NCI-H226 (cell line): ENCODE measurements around the gene NEURL1.
"Not testable (repeated sequence)": the region's sequence is repeated elsewhere in the genome, so short reads cannot be mapped to it uniquely, and the experiment has no call there.

ENCODE experiments used
- DNase-seq: peaks from one replicate; pipeline ENCODE4 v3.0.0-alpha.2; 2015

The NEURL1 gene

GRCh38 chr10:103630156-103630555, 136.7 kb downstream of the NEURL1 start:
- DNase-seq: no peak

DNA sequence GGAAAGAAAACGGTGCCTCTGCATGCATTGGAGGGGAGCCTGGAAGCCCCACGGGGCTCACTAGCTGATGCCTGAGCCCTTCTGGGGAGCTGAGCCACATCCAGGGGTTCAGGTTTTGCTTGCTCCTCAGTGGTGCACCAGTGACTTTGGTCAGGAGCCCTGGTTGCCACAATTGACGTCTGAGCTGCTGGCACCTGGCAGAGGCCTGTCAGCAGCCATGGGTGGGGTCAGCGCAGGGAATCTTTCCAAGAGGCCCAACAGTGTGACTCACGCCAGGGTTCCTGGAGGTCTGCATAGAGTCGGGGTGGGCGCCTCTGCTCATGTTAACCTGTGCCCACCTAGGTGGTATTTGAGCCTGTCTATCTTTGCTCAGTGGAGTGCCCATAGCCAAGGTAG, 138.7 kb downstream of the NEURL1 start:
- no peak for DNase-seq

DNA sequence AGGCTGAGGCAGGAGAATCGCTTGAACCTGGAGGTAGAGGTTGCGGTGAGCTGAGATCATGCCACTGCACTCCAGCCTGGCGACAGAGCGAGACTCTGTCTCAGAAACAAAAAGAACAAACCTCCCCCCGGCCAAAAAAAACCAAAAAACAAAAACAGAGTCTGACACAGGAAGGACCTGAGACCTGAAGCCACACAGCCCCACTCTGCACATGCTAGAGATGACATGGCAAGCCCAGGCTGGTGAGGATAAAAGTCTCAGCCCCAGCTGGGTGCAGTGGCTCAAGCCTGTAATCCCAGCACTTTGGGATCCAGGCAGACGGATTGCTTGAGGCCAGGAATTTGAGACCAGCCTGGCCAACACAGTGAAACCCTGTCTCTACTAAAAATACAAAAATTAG, 139.4 kb downstream of the NEURL1 start:
- DNase-seq: not testable (repeated sequence)

DNA sequence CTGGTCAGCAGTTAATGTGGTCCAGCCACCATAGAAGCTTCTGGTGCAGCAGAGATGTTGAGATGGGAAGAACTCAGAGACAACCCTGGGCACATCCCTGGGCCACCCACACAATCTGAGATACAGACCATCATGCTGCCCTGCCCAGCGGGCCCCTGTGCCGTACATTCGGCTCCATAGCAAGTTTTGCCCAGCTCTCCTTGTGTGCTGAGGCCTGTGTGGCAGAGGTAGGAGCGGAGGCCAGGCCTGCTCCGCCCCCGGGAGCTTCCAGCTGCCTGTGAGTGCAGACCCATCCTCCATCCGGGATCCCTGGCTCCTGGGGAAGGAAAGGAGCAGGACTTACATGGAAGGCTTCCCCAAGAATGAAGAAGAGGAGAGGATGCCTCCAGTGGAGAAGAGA, 140.3 kb downstream of the NEURL1 start:
- no peak for DNase-seq

DNA sequence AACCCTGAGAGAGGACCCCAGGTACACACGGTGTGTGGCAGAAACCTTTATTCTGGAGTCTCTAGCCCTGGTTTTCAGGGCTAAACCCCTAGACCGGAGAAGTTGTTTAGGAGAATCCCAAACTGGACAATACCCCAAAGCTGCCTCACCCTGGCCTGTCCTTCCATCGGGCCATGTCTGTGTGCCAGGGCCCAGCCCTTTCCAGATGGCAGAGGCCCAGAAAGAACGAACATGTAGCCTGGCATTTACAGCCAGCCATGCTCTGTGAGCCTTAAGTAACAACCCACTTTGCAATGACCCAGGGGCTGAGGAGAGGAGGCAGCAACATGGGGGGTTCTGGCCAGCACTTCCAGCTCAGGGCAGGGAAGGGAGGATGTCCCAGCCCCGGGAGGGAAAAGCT, 142.1 kb downstream of the NEURL1 start:
- DNase-seq: no peak

DNA sequence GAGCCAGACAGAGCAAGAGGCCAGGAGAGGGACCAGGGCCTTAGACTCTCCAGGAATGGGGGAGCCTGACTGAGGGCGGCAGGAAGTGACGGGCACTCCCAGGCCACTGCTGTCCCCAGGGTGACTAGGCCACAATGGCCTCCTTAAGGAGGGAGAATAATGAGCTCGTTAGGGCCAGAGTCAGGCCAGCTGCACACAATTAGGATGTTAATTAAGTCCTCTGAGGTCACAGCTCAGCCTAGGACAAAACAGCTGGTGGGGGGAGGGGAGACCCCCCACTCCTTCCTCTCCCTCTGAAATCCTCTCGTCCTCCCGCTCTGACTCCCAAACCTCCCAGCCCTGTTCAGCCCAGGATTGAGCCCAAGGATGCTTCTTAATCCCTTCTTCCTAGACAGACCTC, 143.0 kb downstream of the NEURL1 start:
- no peak for DNase-seq

DNA sequence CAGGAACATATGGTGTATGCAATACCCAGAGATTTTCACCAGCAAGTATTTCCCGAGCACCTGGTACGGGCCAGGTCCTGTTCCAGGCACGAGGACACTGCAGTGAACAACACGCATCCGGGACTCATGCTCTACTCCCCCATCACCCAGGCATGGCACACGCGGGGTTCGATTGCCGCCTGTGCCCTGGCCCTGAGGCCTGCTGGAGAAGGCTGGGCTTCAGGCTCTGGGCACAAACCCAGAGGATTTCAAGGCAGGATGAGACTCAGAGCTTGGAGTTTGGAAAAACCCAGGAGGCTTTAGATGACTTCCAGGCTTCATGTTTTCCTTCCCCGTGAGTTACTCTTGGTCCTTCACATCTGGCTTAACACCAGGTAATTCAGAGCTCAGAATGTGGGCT, 143.5 kb downstream of the NEURL1 start:
- DNase-seq: no peak

GRCh38 chr10:103637927-103638557, 144.5 kb downstream of the NEURL1 start:
- no peak for DNase-seq

DNA sequence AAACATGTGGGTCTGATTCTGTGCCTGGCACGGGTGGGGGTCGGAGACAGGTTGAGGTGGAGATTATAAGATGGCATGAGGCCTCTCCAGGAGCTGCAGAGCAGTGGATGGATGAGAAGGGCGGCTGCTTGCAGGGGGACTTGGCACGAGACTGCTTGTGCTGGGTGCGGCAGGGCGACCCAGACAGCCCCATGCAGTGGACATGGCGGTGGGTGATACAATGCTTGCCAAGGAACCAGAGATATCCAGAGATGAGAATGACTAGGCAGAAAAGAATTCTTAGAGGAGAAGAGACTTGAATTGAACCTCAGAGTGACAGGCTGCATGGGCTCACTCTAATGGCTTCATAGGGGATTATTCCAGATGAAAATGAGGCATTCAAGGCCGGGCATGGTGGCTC, 145.4 kb downstream of the NEURL1 start:
- no peak for DNase-seq

DNA sequence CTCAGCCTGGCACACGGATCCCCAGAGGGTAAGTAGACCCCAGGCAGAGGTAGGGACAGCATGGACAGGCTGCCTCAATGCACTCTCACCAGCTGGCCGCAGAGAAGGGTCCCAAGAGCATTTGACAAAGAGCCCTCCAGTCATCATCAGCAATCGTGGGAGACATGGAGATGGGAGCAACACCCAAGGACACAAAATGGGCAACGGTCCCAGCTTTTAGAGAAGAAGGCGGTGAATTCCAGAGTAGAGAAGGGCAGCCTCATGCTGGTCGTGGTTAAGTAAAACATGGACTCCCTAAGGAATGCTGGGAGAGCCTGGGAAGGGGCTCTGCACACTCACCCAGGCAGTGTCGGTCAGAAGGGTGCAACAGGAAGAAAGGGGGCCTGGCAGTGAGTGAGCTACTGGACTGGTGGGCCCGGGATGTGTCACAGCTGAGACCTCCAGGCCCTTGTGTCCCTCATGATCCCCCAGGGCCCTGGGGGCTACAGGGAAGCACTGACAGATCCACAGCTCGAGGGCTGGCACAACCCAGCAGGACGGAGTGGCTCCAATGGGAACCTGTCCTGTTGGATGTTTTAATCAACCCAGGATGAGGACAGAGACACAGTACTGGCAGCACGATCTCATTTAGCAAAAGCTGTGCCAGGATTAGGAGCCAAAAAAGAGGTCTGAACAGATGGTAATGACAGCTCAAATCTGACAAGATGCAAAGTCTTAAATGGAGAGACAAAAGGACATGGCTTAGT, 147.1 kb downstream of the NEURL1 start:
- DNase-seq: no peak

DNA sequence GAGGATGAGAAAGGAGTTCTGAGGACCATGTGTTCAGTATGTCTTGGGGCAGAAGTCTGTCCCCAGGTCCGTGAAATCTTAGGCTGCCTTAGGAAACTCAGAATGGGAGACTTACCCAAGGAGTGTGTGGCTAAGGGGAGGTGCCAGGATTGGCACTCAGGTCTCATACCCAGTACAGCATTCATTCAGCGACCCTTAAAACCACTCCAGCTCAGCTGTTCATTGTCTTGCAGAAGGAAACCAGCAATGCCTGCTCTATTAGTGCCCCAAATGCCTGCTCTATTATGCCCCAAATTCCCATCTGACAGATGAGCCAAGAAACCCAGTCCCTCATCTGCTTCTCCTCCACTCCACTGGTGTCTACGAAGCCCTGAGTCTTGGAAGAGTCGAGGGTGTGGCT, 147.8 kb downstream of the NEURL1 start:
- no peak for DNase-seq
